ENCODE measurements around the gene FFAR3. TPM values are rescaled to one million over a fixed set of nuclear protein-coding genes. Genes with fewer than 3 reads are reported as not detected.

Gene FFAR3
- total RNA-seq, 1 experiment from 2014 or later: not detected

DNA sequence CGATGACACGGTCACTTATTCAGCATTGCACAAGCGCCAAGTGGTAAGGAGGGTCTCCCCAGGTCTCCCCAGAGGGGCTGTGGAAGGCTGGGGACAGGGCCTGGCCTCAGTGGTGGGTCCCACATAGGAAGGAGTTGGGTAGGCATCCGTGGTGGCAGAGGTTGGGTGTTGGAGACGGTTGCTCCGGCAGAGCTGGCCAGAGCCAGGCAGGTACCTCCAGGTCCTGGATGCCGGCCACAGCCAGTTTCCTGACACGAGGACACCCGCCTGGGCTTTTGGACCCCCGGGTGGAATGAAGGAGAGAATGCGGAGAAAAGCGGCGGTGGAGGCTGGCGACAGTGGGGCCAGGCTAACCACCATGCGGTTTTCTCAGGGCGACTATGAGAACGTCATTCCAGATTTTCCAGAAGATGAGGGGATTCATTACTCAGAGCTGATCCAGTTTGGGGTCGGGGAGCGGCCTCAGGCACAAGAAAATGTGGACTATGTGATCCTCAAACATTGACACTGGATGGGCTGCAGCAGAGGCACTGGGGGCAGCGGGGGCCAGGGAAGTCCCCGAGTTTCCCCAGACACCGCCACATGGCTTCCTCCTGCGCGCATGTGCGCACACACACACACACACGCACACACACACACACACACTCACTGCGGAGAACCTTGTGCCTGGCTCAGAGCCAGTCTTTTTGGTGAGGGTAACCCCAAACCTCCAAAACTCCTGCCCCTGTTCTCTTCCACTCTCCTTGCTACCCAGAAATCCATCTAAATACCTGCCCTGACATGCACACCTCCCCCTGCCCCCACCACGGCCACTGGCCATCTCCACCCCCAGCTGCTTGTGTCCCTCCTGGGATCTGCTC lies 11.8 kb upstream of the FFAR3 start:
- Histone ChIP-seq H3K9me2 (replicated peaks; ENCODE audit: low read length) (no peaks in the 10 kb centered on the region), H3K4me3 (ENCODE audit: low read length) (no peak overlapping the region), H3K4me1 (ENCODE audit: insufficient read depth, low read length) (no peaks in the 10 kb centered on the region), H3K27me3 (ENCODE audit: low read length) (peaks cover 21% of the 10 kb centered on the region; the same call in 1 of the 2 replicates), H3F3A (ENCODE audit: low read length, unreplicated experiment) (no peaks in the 10 kb centered on the region), H3K4me2 (ENCODE audit: low read length) (no peak overlapping the region), H3K9ac (ENCODE audit: low read length) (no peak overlapping the region), H3K79me2 (ENCODE audit: low read length) (no peaks in the 10 kb centered on the region), H3K27ac (ENCODE audit: low read length) (no peak overlapping the region), H2AFZ (ENCODE audit: low read length) (no peak overlapping the region), H3K36me3 (ENCODE audit: low read depth, low read length) (no peaks in the 10 kb centered on the region), H4K20me1 (ENCODE audit: low read length) (no peaks in the 10 kb centered on the region), H3K9me3 (ENCODE audit: low read length) (no peaks in the 10 kb centered on the region)
- DNase-seq: no peak
- CTCF ChIA-PET: no interaction called here
- POLR2A ChIA-PET (ENCODE audit: unreplicated experiment): no interaction called here
- TF ChIP-seq EZH2phosphoT487 (IDR thresholded peaks at IDR 0.05; ENCODE audit: borderline replicate concordance, low read length) (no peak), EZH2 (IDR thresholded peaks at IDR 0.05; ENCODE audit: low read length, unreplicated experiment) (no peak)
- TF ChIP-seq, protein P1, sequence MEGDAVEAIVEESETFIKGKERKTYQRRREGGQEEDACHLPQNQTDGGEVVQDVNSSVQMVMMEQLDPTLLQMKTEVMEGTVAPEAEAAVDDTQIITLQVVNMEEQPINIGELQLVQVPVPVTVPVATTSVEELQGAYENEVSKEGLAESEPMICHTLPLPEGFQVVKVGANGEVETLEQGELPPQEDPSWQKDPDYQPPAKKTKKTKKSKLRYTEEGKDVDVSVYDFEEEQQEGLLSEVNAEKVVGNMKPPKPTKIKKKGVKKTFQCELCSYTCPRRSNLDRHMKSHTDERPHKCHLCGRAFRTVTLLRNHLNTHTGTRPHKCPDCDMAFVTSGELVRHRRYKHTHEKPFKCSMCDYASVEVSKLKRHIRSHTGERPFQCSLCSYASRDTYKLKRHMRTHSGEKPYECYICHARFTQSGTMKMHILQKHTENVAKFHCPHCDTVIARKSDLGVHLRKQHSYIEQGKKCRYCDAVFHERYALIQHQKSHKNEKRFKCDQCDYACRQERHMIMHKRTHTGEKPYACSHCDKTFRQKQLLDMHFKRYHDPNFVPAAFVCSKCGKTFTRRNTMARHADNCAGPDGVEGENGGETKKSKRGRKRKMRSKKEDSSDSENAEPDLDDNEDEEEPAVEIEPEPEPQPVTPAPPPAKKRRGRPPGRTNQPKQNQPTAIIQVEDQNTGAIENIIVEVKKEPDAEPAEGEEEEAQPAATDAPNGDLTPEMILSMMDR (conservative IDR thresholded peaks at IDR 0.05; ENCODE audit: low read depth, low read length): no peak
- BruUV-seq (replicated peaks): no TSS peak
- intact Hi-C loops (cut with micrococcal nuclease): no loop called here
- no peak for ATAC-seq

DNA sequence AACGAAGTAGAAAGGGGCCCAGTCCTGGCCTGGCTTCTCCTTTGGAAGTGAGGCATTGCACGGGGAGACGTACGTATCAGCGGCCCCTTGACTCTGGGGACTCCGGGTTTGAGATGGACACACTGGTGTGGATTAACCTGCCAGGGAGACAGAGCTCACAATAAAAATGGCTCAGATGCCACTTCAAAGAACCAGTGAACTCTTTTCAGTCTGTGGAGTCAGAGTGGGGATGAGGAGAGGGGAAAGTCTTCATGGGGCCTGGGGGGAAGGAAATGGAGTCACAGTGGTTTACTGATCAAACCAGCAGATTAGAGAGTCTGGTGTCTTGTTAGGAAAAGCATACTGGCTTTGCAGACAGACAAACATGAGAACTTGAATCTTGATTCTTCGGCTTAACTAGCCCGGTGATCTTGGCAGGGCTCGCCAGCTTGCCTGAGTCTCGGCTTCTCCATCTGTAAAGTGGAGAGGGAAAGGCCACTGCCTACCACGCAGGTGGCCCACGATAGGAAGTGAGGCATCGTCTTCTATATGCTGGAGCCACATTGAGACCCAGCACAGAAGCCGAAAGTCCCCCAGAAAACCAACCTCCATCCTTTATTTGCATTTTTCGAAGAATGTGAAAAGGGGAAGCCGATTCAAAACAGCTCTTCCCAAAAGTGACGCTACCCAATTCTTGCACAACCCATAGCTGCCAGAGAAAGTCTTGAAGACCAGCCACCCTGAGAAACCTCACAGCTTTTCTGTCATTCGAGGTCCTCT lies 10.9 kb upstream of the FFAR3 start, which contains the start of gene FFAR1:
TSS of gene FFAR1 (plus strand) at position 732 of the 759 bp plus-strand sequence. CDS start 3,650 bp downstream, outside the sequence.
- H3K27ac ChIP-seq (ENCODE audit: low read length): no peak within 1 kb of the TSS
- intact Hi-C loops (cut with micrococcal nuclease): no loop called here
- H3K79me2 ChIP-seq (ENCODE audit: low read length): no peaks in the 10 kb centered on the region
- no peak within 1 kb of the TSS for H3K4me3 ChIP-seq (ENCODE audit: low read length)
- no peaks in the 10 kb centered on the region for H4K20me1 ChIP-seq (ENCODE audit: low read length)
- no peaks in the 10 kb centered on the region for H3K4me1 ChIP-seq (ENCODE audit: insufficient read depth, low read length)
- no peaks in the 10 kb centered on the region for H3F3A ChIP-seq (ENCODE audit: low read length, unreplicated experiment)
- no TSS peak for BruUV-seq (replicated peaks)
- ATAC-seq (no peak), DNase-seq (no peak)
- H3K9ac ChIP-seq (ENCODE audit: low read length): no peak within 1 kb of the TSS
- peaks cover 21% of the 10 kb centered on the region; the same call in 1 of the 2 replicates for H3K27me3 ChIP-seq (ENCODE audit: low read length)
- POLR2A ChIA-PET (ENCODE audit: unreplicated experiment): no interaction called here
- H3K9me3 ChIP-seq (ENCODE audit: low read length): no peaks in the 10 kb centered on the region
- H3K36me3 ChIP-seq (ENCODE audit: low read depth, low read length): no peaks in the 10 kb centered on the region
- no peak within 1 kb of the TSS for H2AFZ ChIP-seq (ENCODE audit: low read length)
- H3K9me2 ChIP-seq (replicated peaks; ENCODE audit: low read length): no peaks in the 10 kb centered on the region
- CTCF ChIA-PET: no interaction called here
- TF ChIP-seq EZH2phosphoT487 (IDR thresholded peaks at IDR 0.05; ENCODE audit: borderline replicate concordance, low read length) (no peak), EZH2 (IDR thresholded peaks at IDR 0.05; ENCODE audit: low read length, unreplicated experiment) (no peak)
- TF ChIP-seq, protein P1 (conservative IDR thresholded peaks at IDR 0.05; ENCODE audit: low read depth, low read length): no peak
- H3K4me2 ChIP-seq (ENCODE audit: low read length): no peak within 1 kb of the TSS
